Colonic mucosa (tissue), 4 donors: ENCODE data around the gene IQUB. TPM values are rescaled to one million over a fixed set of nuclear protein-coding genes. Genes with fewer than 3 reads are reported as not detected.

Experiments
- DNase-seq: peaks from one replicate; pipeline ENCODE4 v3.0.0-alpha.2; 2020
- H3K27ac ChIP-seq: fragments of 200-600 bp; one replicate; pipeline ENCODE4 v1.8.0; 2021
- H3K27me3 ChIP-seq: fragments of 200-600 bp; one replicate; pipeline ENCODE4 v1.8.0; 2021
- H3K36me3 ChIP-seq: fragments of 200-600 bp; one replicate; pipeline ENCODE4 v1.8.0; 2021
- H3K4me1 ChIP-seq: fragments of 200-600 bp; one replicate; pipeline ENCODE4 v1.8.0; 2021; ENCODE audit warnings: mild to moderate bottlenecking
- H3K4me3 ChIP-seq: fragments of 200-600 bp; one replicate; pipeline ENCODE4 v1.8.0; 2021
- H3K9ac ChIP-seq, 2 donors: one replicate each; pipeline ENCODE4 v1.7.0; 2013; ENCODE audit warnings: control low read depth in 2 of 2, low read depth in 2 of 2, low read length in 2 of 2
- H3K9me3 ChIP-seq: fragments of 200-600 bp; one replicate; pipeline ENCODE4 v1.8.0; 2021
- intact Hi-C: fragments of 100-400 bp; cut with DNase I; formaldehyde crosslinking; loops from one replicate; pipeline ENCODE4 v1.14.1; 2022
- total RNA-seq, 2 donors: library from RNA; stranded (reverse); fragmentation: NEBNext Ultra II Directional in 1 of 2; extraction: Animal tissue kit (Norgen Biotek cat#: 25700) in 1 of 2; gene quantifications; one replicate each; pipeline ENCODE4 v1.2.1, GENCODE V29; 2021
- TF ChIP-seq, protein P1 (sequence below): fragments of 200-600 bp; IDR thresholded peaks from one replicate; pipeline ENCODE4 v1.8.0; 2022; ENCODE audit warnings: antibody characterized with exemption, mild to moderate bottlenecking
- donor health status: healthy.
- donor health status: DM: no; HTN: no; CAD: no.
- donor health status: DM: no; HTN: no; CAD: no.

Gene IQUB
- under 1 TPM in 1 of 2 donors, not detected in 1; 0.16 TPM for total RNA-seq

GRCh38 chr7:123534383-123535260 is at the start of gene IQUB:
TSS of gene IQUB (minus strand) at chr7:123534595. CDS start at chr7:123512340, 22,255 bp downstream.
- Histone ChIP-seq H3K27me3 (no peaks in the 10 kb centered on the region), H3K9ac (peak within 1 kb of the TSS in 1 of 2 donors; percentile 34), H3K4me3 (peak within 1 kb of the TSS; percentile 44), H3K36me3 (no peaks in the 10 kb centered on the region), H3K27ac (peak within 1 kb of the TSS; percentile 69), H3K4me1 (no peaks in the 10 kb centered on the region), H3K9me3 (no peaks in the 10 kb centered on the region)
- TF ChIP-seq, protein P1, sequence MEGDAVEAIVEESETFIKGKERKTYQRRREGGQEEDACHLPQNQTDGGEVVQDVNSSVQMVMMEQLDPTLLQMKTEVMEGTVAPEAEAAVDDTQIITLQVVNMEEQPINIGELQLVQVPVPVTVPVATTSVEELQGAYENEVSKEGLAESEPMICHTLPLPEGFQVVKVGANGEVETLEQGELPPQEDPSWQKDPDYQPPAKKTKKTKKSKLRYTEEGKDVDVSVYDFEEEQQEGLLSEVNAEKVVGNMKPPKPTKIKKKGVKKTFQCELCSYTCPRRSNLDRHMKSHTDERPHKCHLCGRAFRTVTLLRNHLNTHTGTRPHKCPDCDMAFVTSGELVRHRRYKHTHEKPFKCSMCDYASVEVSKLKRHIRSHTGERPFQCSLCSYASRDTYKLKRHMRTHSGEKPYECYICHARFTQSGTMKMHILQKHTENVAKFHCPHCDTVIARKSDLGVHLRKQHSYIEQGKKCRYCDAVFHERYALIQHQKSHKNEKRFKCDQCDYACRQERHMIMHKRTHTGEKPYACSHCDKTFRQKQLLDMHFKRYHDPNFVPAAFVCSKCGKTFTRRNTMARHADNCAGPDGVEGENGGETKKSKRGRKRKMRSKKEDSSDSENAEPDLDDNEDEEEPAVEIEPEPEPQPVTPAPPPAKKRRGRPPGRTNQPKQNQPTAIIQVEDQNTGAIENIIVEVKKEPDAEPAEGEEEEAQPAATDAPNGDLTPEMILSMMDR, result no peak
- peak; percentile 100 for DNase-seq
- intact Hi-C loops, result loop anchor here (5.0 kb wide), 1 partner anchor 42 kb away; no protein-coding TSS in a partner anchor

DNA sequence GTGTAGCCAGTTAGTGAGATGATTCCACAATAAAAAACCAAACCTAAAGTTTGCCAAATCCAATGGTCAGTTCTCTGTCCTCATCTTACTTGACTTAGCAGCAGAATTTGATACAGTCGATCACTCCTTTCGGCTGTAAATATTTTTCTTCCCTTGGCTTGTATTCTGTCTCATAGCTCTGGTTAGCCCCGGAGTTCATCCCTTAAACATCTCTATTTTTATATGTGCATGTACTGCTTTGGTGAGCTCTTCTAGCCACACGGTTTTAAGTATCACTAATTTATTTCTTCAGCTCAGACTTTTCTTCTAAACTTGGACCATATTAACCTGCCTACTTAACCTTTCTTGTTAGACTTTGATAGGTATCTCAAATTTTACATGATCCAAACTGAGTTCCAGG is 49.4 kb upstream of the IQUB start:
- TF ChIP-seq, protein P1, result no peak
- H3K9ac ChIP-seq, result no peak overlapping the region
- H3K27me3 ChIP-seq, result no peaks in the 10 kb centered on the region
- H3K27ac ChIP-seq, result no peak overlapping the region
- no peak overlapping the region for H3K4me3 ChIP-seq
- no peak for DNase-seq
- no peaks in the 10 kb centered on the region for H3K4me1 ChIP-seq
- intact Hi-C loops, result loop anchor here (10.0 kb wide), 1 partner anchor 291 kb away; no protein-coding TSS in a partner anchor
- H3K36me3 ChIP-seq, result no peaks in the 10 kb centered on the region
- H3K9me3 ChIP-seq, result no peaks in the 10 kb centered on the region

- H3K9ac ChIP-seq, result no peak overlapping the region
- TF ChIP-seq, protein P1, result peak; percentile 6
- intact Hi-C loops, result loop anchor here (10.0 kb wide), 1 partner anchor 294 kb away; no protein-coding TSS in a partner anchor
Observed at GRCh38 chr7:123581162-123581459, 46.7 kb upstream of the IQUB start.

DNA sequence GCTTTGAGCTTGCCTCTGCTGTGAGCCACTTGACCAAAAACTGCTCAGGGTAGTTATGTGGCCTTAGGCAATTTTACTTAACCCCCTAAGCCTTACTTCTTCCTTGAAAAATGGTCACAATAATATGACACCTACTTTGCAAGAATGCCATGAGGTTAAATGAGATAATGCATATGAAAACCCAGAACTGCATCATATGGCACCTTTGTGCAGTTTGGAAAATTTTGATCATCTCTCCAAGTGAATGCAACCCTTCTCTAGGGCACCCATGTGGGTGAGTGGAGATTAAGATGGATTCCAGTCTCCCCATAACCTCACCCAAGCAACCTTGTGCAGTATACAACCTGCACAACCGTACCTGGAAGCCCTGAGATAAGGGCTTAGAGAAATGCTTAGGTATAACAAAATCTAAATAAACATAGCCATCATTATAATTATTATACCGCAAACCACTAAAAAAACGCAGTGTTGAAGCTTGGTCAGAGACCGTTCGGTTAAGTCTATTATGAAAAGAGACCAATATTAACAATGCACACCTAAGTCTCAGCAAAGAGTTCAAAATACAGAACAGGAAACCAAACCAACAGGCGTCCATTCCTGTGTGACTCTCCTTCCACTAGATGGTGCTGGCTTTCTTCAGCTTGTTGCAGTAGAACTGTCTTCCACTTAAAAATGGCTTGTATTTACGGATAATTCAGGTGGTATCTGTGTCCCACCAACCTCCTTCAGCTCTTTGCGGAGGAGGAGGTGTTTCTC is 46.2 kb upstream of the IQUB start:
- Histone ChIP-seq H3K4me3 (no peak overlapping the region), H3K9ac (no peak overlapping the region), H3K36me3 (no peaks in the 10 kb centered on the region), H3K9me3 (no peaks in the 10 kb centered on the region), H3K4me1 (no peaks in the 10 kb centered on the region), H3K27ac (no peak overlapping the region), H3K27me3 (no peaks in the 10 kb centered on the region)
- peak; percentile 22 for DNase-seq
- intact Hi-C loops, result loop anchor here (10.0 kb wide), 1 partner anchor 294 kb away; no protein-coding TSS in a partner anchor
- TF ChIP-seq, protein P1, result peak; percentile 38

More at GRCh38 chr7:123581162-123581459, 46.7 kb upstream of the IQUB start:
- Histone ChIP-seq H3K9me3 (no peaks in the 10 kb centered on the region), H3K4me3 (no peak overlapping the region), H3K4me1 (no peaks in the 10 kb centered on the region), H3K27me3 (no peaks in the 10 kb centered on the region), H3K36me3 (no peaks in the 10 kb centered on the region), H3K27ac (no peak overlapping the region)
- DNase-seq, result no peak

DNA sequence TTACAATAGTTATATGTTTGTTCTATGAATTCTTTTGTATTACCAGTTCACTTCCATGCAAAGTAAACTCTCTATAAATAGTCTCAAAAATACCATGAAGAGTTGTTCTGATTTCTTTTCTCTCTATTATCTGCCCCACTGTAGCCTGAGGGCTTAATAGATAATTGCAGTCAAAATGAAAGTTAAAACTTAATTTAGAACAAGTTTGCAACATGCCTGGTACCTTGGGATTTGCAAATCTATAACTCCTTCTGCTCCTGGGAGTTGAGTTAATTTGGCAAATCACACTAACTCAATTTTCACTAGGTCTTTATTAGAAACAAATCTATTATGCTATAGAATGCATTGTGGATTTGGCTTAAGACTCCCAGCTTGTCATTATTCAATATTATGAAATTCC is 45.0 kb upstream of the IQUB start:
- intact Hi-C loops, result no loop called here
- H3K9ac ChIP-seq, result no peak overlapping the region
- H3K4me3 ChIP-seq, result no peak overlapping the region
- H3K9me3 ChIP-seq, result no peaks in the 10 kb centered on the region
- H3K36me3 ChIP-seq, result no peaks in the 10 kb centered on the region
- TF ChIP-seq, protein P1, result no peak
- DNase-seq, result no peak
- H3K27me3 ChIP-seq, result no peaks in the 10 kb centered on the region
- H3K4me1 ChIP-seq, result no peaks in the 10 kb centered on the region
- no peak overlapping the region for H3K27ac ChIP-seq
